WTC11 (cell line): ENCODE measurements around the gene PPP1R14B. TPM values are rescaled to one million over a fixed set of nuclear protein-coding genes. Genes with fewer than 3 reads are reported as not detected.

Source experiments
- ATAC-seq: fragments of 200-7000 bp; cut with Tn5 transposase; 2 replicates; pipeline ENCODE4 v1.10.0; 2021; ENCODE audit warnings: mild to moderate bottlenecking, moderate library complexity
- CTCF ChIA-PET: fragments of 300-600 bp; sonication (Branson Sonifier 250); formaldehyde crosslinking; loops from one replicate; lab custom pipeline; 2021; ENCODE audit warnings: antibody characterized with exemption; lab: Charles Lee
- POLR2A ChIA-PET: fragments of 350-600 bp; sonication (Branson Sonifier 250); formaldehyde crosslinking; loops from one replicate; lab custom pipeline; 2021; ENCODE audit warnings: antibody characterized with exemption; lab: Charles Lee
- DNase-seq: peaks from one replicate; pipeline ENCODE4 v3.0.0; 2021; ENCODE audit warnings: low spot score
- H3K27ac Mint-ChIP-seq: 2 replicates; pipeline ENCODE4 v1.8.0; 2021; ENCODE audit warnings: mixed read lengths
- H3K27me3 Mint-ChIP-seq: 2 replicates; pipeline ENCODE4 v1.8.0; 2021; ENCODE audit warnings: low read depth, mild to moderate bottlenecking, moderate library complexity, mixed read lengths
- H3K36me3 Mint-ChIP-seq: 2 replicates; pipeline ENCODE4 v1.8.0; 2021; ENCODE audit warnings: mixed read lengths
- H3K4me1 Mint-ChIP-seq: 2 replicates; pipeline ENCODE4 v1.8.0; 2022; ENCODE audit warnings: mixed read lengths
- H3K4me3 Mint-ChIP-seq: 2 replicates; pipeline ENCODE4 v1.8.0; 2021; ENCODE audit warnings: mild to moderate bottlenecking, moderate library complexity, mixed read lengths
- H3K9me3 Mint-ChIP-seq: 2 replicates; pipeline ENCODE4 v1.8.0; 2021; ENCODE audit warnings: mixed read lengths
- ELF4 ChIP-seq: sonication (generic); formaldehyde crosslinking; IDR thresholded peaks from 2 replicates; pipeline ENCODE4 v1.8.1; 2022; ENCODE audit warnings: low read depth, mild to moderate bottlenecking, moderate library complexity, missing genetic modification reagents
- MYBL2 ChIP-seq: sonication (generic); formaldehyde crosslinking; IDR thresholded peaks from 2 replicates; pipeline ENCODE4 v1.8.1; 2023; ENCODE audit warnings: mild to moderate bottlenecking, moderate library complexity, missing genetic modification reagents
- NR3C1 ChIP-seq: sonication (generic); formaldehyde crosslinking; conservative IDR thresholded peaks from 2 replicates; pipeline ENCODE4 v1.8.1; 2023; ENCODE audit warnings: low read depth, mild to moderate bottlenecking, missing genetic modification reagents
- RELA ChIP-seq: sonication (generic); formaldehyde crosslinking; IDR thresholded peaks from 2 replicates; pipeline ENCODE4 v1.8.1; 2022; ENCODE audit warnings: missing genetic modification reagents, mild to moderate bottlenecking, borderline replicate concordance
- ZBTB21 ChIP-seq: sonication (generic); formaldehyde crosslinking; IDR thresholded peaks from 2 replicates; pipeline ENCODE4 v1.8.1; 2023; ENCODE audit warnings: mild to moderate bottlenecking, missing genetic modification reagents, borderline replicate concordance
- total RNA-seq: library from RNA; stranded (reverse); gene quantifications from 3 replicates; pipeline ENCODE4 v1.2.3, GENCODE V29; 2021
- TF ChIP-seq, protein P1 (sequence below): sonication (generic); formaldehyde crosslinking; IDR thresholded peaks from 2 replicates; pipeline ENCODE4 v1.8.1; 2023; ENCODE audit warnings: mild to moderate bottlenecking, moderate library complexity, missing genetic modification reagents
- TF ChIP-seq, protein P2 (sequence below): sonication (generic); formaldehyde crosslinking; IDR thresholded peaks from 2 replicates; pipeline ENCODE4 v1.8.1; 2022; ENCODE audit warnings: mild to moderate bottlenecking, moderate library complexity, missing genetic modification reagents
- TF ChIP-seq, protein P3 (sequence below): fragments of 250-450 bp; sonication (Bioruptor Pico); IDR thresholded peaks from 2 replicates; pipeline ENCODE4 v1.8.0; 2021; ENCODE audit warnings: mild to moderate bottlenecking
- TF ChIP-seq, protein P4 (sequence below): sonication (generic); formaldehyde crosslinking; IDR thresholded peaks from 2 replicates; pipeline ENCODE4 v1.8.1; 2022; ENCODE audit warnings: mild to moderate bottlenecking, missing genetic modification reagents, moderate library complexity, borderline replicate concordance
- TF ChIP-seq, protein P5 (sequence below): sonication (generic); formaldehyde crosslinking; IDR thresholded peaks from 2 replicates; pipeline ENCODE4 v1.8.1; 2023; ENCODE audit warnings: mild to moderate bottlenecking, missing genetic modification reagents, moderate library complexity
- TF ChIP-seq, protein P6 (sequence below): fragments of 250-450 bp; sonication (Bioruptor Pico); IDR thresholded peaks from 2 replicates; pipeline ENCODE4 v1.9.0; 2021; ENCODE audit warnings: mild to moderate bottlenecking, borderline replicate concordance

Gene PPP1R14B
- total RNA-seq, 1 experiment from 2014 or later = 471 TPM

DNA sequence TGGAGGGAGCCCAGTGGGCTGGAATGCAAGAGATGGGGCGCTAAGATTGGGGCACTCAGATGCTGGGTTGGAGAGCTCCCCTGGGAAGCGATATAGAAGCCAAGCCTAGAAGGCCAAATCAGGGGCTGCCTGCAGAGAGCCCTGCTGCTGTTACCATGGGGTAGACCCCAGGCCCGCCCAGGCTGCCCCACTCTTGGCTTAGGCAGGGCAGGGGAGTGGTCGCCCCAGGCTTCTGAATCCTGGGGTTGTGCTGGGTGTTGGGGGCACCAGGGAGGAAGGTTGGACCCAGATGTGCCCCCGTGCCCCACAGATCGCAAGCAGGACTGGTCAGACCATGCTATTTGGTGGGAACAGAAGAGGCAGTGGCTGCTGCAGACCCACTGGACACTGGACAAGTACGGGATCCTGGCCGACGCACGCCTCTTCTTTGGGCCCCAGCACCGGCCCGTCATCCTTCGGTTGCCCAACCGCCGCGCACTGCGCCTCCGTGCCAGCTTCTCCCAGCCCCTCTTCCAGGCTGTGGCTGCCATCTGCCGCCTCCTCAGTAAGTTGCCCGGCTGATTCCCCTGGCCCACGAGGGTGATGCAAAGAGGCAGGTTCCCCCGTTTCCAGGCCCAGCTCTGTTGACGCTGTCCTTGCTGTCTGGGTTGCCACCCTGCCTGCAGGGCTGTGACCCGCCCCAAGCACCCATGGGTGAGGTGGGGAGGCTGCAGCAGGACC lies 36.3 kb downstream of the PPP1R14B start:
- H3K36me3 Mint-ChIP-seq = peaks cover 7% of the 10 kb centered on the region
- no peak for TF ChIP-seq NR3C1 (CRISPR knock-in tag)
- TF ChIP-seq MYBL2 (CRISPR knock-in tag) = no peak
- TF ChIP-seq, protein P1, sequence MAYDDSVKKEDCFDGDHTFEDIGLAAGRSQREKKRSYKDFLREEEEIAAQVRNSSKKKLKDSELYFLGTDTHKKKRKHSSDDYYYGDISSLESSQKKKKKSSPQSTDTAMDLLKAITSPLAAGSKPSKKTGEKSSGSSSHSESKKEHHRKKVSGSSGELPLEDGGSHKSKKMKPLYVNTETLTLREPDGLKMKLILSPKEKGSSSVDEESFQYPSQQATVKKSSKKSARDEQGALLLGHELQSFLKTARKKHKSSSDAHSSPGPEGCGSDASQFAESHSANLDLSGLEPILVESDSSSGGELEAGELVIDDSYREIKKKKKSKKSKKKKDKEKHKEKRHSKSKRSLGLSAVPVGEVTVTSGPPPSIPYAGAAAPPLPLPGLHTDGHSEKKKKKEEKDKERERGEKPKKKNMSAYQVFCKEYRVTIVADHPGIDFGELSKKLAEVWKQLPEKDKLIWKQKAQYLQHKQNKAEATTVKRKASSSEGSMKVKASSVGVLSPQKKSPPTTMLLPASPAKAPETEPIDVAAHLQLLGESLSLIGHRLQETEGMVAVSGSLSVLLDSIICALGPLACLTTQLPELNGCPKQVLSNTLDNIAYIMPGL = no peak
- no peak for TF ChIP-seq RELA
- ATAC-seq = no peak

DNA sequence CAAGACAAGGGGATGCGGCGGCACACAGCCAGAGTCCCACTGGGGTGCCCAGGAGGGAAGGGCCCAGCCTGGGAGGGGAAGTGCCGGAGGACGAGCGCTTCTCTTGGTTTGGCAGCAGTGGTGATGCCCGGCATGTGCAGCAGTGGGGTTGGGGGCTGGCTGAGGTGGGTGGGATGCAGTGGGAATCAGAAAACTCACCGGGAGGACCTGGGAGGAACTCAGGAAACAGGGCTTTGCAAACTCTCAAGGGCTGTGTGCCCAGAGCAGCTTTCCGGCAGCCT lies 37.2 kb downstream of the PPP1R14B start:
- ChIA-PET CTCF (interaction anchor here (1.0 to 2.0 kb wide), 3 partner anchors 92 to 145 kb away, joined by 3 to 8 read pairs (median 6); no protein-coding TSS in a partner anchor), POLR2A (interaction anchor here (0.5 kb wide), 1 partner anchor 20 kb away, joined by 5 read pairs; no protein-coding TSS in a partner anchor)
- no peak for TF ChIP-seq ELF4
- TF ChIP-seq, protein P2, sequence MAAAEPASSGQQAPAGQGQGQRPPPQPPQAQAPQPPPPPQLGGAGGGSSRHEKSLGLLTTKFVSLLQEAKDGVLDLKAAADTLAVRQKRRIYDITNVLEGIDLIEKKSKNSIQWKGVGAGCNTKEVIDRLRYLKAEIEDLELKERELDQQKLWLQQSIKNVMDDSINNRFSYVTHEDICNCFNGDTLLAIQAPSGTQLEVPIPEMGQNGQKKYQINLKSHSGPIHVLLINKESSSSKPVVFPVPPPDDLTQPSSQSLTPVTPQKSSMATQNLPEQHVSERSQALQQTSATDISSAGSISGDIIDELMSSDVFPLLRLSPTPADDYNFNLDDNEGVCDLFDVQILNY (CRISPR knock-in tag) = no peak
- TF ChIP-seq ZBTB21 = no peak
- TF ChIP-seq, protein P3, sequence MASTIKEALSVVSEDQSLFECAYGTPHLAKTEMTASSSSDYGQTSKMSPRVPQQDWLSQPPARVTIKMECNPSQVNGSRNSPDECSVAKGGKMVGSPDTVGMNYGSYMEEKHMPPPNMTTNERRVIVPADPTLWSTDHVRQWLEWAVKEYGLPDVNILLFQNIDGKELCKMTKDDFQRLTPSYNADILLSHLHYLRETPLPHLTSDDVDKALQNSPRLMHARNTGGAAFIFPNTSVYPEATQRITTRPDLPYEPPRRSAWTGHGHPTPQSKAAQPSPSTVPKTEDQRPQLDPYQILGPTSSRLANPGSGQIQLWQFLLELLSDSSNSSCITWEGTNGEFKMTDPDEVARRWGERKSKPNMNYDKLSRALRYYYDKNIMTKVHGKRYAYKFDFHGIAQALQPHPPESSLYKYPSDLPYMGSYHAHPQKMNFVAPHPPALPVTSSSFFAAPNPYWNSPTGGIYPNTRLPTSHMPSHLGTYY (CRISPR knock-in tag) = no peak
- TF ChIP-seq, protein P4, sequence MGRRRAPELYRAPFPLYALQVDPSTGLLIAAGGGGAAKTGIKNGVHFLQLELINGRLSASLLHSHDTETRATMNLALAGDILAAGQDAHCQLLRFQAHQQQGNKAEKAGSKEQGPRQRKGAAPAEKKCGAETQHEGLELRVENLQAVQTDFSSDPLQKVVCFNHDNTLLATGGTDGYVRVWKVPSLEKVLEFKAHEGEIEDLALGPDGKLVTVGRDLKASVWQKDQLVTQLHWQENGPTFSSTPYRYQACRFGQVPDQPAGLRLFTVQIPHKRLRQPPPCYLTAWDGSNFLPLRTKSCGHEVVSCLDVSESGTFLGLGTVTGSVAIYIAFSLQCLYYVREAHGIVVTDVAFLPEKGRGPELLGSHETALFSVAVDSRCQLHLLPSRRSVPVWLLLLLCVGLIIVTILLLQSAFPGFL (CRISPR knock-in tag) = no peak
- TF ChIP-seq, protein P5, sequence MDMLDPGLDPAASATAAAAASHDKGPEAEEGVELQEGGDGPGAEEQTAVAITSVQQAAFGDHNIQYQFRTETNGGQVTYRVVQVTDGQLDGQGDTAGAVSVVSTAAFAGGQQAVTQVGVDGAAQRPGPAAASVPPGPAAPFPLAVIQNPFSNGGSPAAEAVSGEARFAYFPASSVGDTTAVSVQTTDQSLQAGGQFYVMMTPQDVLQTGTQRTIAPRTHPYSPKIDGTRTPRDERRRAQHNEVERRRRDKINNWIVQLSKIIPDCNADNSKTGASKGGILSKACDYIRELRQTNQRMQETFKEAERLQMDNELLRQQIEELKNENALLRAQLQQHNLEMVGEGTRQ (CRISPR knock-in tag) = no peak
- TF ChIP-seq, protein P6, sequence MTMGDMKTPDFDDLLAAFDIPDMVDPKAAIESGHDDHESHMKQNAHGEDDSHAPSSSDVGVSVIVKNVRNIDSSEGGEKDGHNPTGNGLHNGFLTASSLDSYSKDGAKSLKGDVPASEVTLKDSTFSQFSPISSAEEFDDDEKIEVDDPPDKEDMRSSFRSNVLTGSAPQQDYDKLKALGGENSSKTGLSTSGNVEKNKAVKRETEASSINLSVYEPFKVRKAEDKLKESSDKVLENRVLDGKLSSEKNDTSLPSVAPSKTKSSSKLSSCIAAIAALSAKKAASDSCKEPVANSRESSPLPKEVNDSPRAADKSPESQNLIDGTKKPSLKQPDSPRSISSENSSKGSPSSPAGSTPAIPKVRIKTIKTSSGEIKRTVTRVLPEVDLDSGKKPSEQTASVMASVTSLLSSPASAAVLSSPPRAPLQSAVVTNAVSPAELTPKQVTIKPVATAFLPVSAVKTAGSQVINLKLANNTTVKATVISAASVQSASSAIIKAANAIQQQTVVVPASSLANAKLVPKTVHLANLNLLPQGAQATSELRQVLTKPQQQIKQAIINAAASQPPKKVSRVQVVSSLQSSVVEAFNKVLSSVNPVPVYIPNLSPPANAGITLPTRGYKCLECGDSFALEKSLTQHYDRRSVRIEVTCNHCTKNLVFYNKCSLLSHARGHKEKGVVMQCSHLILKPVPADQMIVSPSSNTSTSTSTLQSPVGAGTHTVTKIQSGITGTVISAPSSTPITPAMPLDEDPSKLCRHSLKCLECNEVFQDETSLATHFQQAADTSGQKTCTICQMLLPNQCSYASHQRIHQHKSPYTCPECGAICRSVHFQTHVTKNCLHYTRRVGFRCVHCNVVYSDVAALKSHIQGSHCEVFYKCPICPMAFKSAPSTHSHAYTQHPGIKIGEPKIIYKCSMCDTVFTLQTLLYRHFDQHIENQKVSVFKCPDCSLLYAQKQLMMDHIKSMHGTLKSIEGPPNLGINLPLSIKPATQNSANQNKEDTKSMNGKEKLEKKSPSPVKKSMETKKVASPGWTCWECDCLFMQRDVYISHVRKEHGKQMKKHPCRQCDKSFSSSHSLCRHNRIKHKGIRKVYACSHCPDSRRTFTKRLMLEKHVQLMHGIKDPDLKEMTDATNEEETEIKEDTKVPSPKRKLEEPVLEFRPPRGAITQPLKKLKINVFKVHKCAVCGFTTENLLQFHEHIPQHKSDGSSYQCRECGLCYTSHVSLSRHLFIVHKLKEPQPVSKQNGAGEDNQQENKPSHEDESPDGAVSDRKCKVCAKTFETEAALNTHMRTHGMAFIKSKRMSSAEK (CRISPR knock-in tag) = no peak
- Mint-ChIP-seq H3K9me3 (no peaks in the 10 kb centered on the region), H3K36me3 (peaks cover 5% of the 10 kb centered on the region), H3K4me1 (peaks cover 3% of the 10 kb centered on the region), H3K4me3 (no peak overlapping the region), H3K27me3 (no peaks in the 10 kb centered on the region), H3K27ac (no peak overlapping the region)
- DNase-seq (no peak), ATAC-seq (no peak)

More for the DNA sequence above, 36.3 kb downstream of the PPP1R14B start:
- H3K4me3 Mint-ChIP-seq = no peak overlapping the region
- H3K27ac Mint-ChIP-seq = no peak overlapping the region
- H3K4me1 Mint-ChIP-seq = no peaks in the 10 kb centered on the region
- no peaks in the 10 kb centered on the region for H3K9me3 Mint-ChIP-seq
- no peaks in the 10 kb centered on the region for H3K27me3 Mint-ChIP-seq
- no peak for DNase-seq
- ChIA-PET CTCF (interaction anchor here (1.2 to 2.0 kb wide), 4 partner anchors 16 to 94 kb away, joined by 4 to 8 read pairs (median 4); partner anchors contain the start of genes NUDT22 and TRPT1), POLR2A (no interaction called here)
